HepG2 (cell line): ENCODE measurements around the gene SNRPD1. TPM values are rescaled to one million over a fixed set of nuclear protein-coding genes. Genes with fewer than 3 reads are reported as not detected.

Source experiments
- CHCHD3 ChIP-seq: sonication (generic); formaldehyde crosslinking; IDR thresholded peaks from 2 replicates; pipeline ENCODE4 v1.8.0; 2022; ENCODE audit warnings: mild to moderate bottlenecking, missing genetic modification reagents, moderate library complexity
- FLYWCH1 ChIP-seq: sonication (generic); formaldehyde crosslinking; IDR thresholded peaks from 2 replicates; pipeline ENCODE4 v1.8.1; 2023; ENCODE audit warnings: mild to moderate bottlenecking, missing genetic modification reagents
- FOXA1 ChIP-seq, 2 experiments: fragments of 450-650 bp in 1 of 2; sonication (generic) in 1 of 2; formaldehyde crosslinking in 1 of 2; IDR thresholded peaks; 2 replicates each; pipeline versions ENCODE4 v1.4.0 to v1.6.1; 2016 to 2020; ENCODE audit warnings: missing genetic modification reagents in 1 of 2
- GLI4 ChIP-seq: sonication (generic); formaldehyde crosslinking; IDR thresholded peaks from 2 replicates; pipeline ENCODE4 v1.5.1; 2020; ENCODE audit warnings: missing genetic modification reagents, mild to moderate bottlenecking, moderate library complexity, borderline replicate concordance
- KAT7 ChIP-seq: IDR thresholded peaks from 2 replicates; pipeline ENCODE4 v1.6.1; 2018; ENCODE audit warnings: borderline replicate concordance, missing compliant biosample characterization
- MEF2D ChIP-seq: sonication (generic); formaldehyde crosslinking; IDR thresholded peaks from 2 replicates; pipeline ENCODE4 v1.5.1; 2020; ENCODE audit warnings: mild to moderate bottlenecking, missing genetic modification reagents
- PAWR ChIP-seq: sonication (generic); formaldehyde crosslinking; IDR thresholded peaks from 2 replicates; pipeline ENCODE4 v1.4.0; 2020; ENCODE audit warnings: missing genetic modification reagents, mild to moderate bottlenecking, borderline replicate concordance
- SIN3A ChIP-seq: IDR thresholded peaks from 2 replicates; pipeline ENCODE4 v1.6.1; 2011; ENCODE audit warnings: low read depth, mild to moderate bottlenecking, control low read depth, low read length, borderline replicate concordance
- SP1 ChIP-seq, 2 experiments: fragments of 450-650 bp in 1 of 2; sonication (generic) in 1 of 2; formaldehyde crosslinking in 1 of 2; IDR thresholded peaks; 2 replicates each; pipeline versions ENCODE4 v1.4.0 to v1.6.1; 2016 to 2020; ENCODE audit warnings: missing genetic modification reagents in 1 of 2
- THAP9 ChIP-seq: sonication (generic); formaldehyde crosslinking; IDR thresholded peaks from 2 replicates; pipeline ENCODE4; 2020; ENCODE audit warnings: missing genetic modification reagents, mild to moderate bottlenecking, borderline replicate concordance
- TOPORS ChIP-seq: sonication (generic); formaldehyde crosslinking; IDR thresholded peaks from 2 replicates; pipeline ENCODE4 v1.8.0; 2023; ENCODE audit warnings: mild to moderate bottlenecking, missing genetic modification reagents
- UBTF ChIP-seq: sonication (generic); formaldehyde crosslinking; IDR thresholded peaks from 2 replicates; pipeline ENCODE4 v1.4.0; 2020; ENCODE audit warnings: mild to moderate bottlenecking, missing genetic modification reagents
- ZNF275 ChIP-seq: sonication (generic); formaldehyde crosslinking; IDR thresholded peaks from 2 replicates; pipeline ENCODE4 v1.8.0; 2022; ENCODE audit warnings: missing genetic modification reagents, mild to moderate bottlenecking, inconsistent platforms, borderline replicate concordance
- ZNF343 ChIP-seq: sonication (generic); formaldehyde crosslinking; IDR thresholded peaks from 2 replicates; pipeline ENCODE4 v1.4.0; 2020; ENCODE audit warnings: mild to moderate bottlenecking, missing genetic modification reagents
- ZNF639 ChIP-seq: conservative IDR thresholded peaks from 2 replicates; pipeline ENCODE4 v1.6.1; 2018; ENCODE audit warnings: missing genetic modification reagents
- ZNF878 ChIP-seq: sonication (generic); formaldehyde crosslinking; IDR thresholded peaks from 2 replicates; pipeline ENCODE4 v1.8.1; 2023; ENCODE audit warnings: mild to moderate bottlenecking, missing genetic modification reagents, moderate library complexity
- ZSCAN25 ChIP-seq: sonication (generic); formaldehyde crosslinking; IDR thresholded peaks from 2 replicates; pipeline ENCODE4 v1.8.0; 2022; ENCODE audit warnings: mild to moderate bottlenecking, missing genetic modification reagents
- polyA plus RNA-seq, 8 experiments: library from polyadenylated mRNA; depleted of rRNA in 3 of 8; stranded (reverse) in 7 of 8; unstranded in 1 of 8; fragments of >200 nt; fragmentation: Illumina TruSeq in 4 of 8; extraction: Trizol in 4 of 8; gene quantifications; 2 replicates each; pipeline versions ENCODE4 v1.2.1 to v1.2.3, GENCODE V29; 2011 to 2016; ENCODE audit warnings: low read depth in 4 of 8, missing spikeins in 1 of 8, mixed read lengths in 1 of 8; ENCODE audit not compliant: insufficient read depth in 1 of 8
- total RNA-seq, 5 experiments: library from RNA; depleted of rRNA; stranded (reverse); fragments of >200 nt; fragmentation: Illumina TruSeq; extraction: Trizol; gene quantifications; 2 replicates each; pipeline ENCODE4 v1.2.3, GENCODE V29; 2016; ENCODE audit warnings: low read depth in 1 of 5

The SNRPD1 gene
- total and polyA plus RNA-seq, 2 of the 13 experiments (the other 11 are each of a cell fraction or from before 2014, with no cell fraction given): 22.7 to 275 TPM

- TF ChIP-seq MEF2D (CRISPR knock-in tag): peak; percentile 96
- peak; percentile 93; the same call in 1 of the 2 replicates for TF ChIP-seq GLI4
- TF ChIP-seq TOPORS (CRISPR knock-in tag): 0 out of 2 replicates have a peak, but pooled peaks have one; percentile 59
- TF ChIP-seq PAWR (CRISPR knock-in tag): no peak
- TF ChIP-seq THAP9 (CRISPR knock-in tag): peak; percentile 97
- peak; percentile 94; the same call in 1 of the 2 replicates for TF ChIP-seq ZNF275 (CRISPR knock-in tag)
- TF ChIP-seq KAT7: peak; percentile 73; the same call in 1 of the 2 replicates
- peak; percentile 92 for TF ChIP-seq UBTF
- 0 out of 2 replicates have a peak, but pooled peaks have one; percentile 42 for TF ChIP-seq FLYWCH1
- TF ChIP-seq SIN3A: peak; percentile 86; the same call in 1 of the 2 replicates
- TF ChIP-seq FOXA1 (IDR thresholded peaks at IDR 0.05): no peak
- TF ChIP-seq FOXA1 (CRISPR knock-in tag; IDR thresholded peaks at IDR 0.05): peak; percentile 48
- TF ChIP-seq SP1 (IDR thresholded peaks at IDR 0.05): no peak
- peak; percentile 32; the same call in 1 of the 2 replicates for TF ChIP-seq SP1 (CRISPR knock-in tag; IDR thresholded peaks at IDR 0.05)
- peak; percentile 82; the same call in 1 of the 2 replicates for TF ChIP-seq ZNF639 (CRISPR knock-in tag)
- 0 out of 2 replicates have a peak, but pooled peaks have one; percentile 71 for TF ChIP-seq CHCHD3 (CRISPR knock-in tag)
- peak; percentile 67; the same call in 1 of the 2 replicates for TF ChIP-seq ZSCAN25 (CRISPR knock-in tag)
- TF ChIP-seq ZNF343 (CRISPR knock-in tag): peak; percentile 94; the same call in 1 of the 2 replicates
- peak; percentile 91 for TF ChIP-seq ZNF878
Measured at GRCh38 chr18:21612125-21613039, at the start of gene SNRPD1 (continued).
